Measurements from ENCODE around the gene TXN2. TPM values are rescaled to one million over a fixed set of nuclear protein-coding genes. Genes with fewer than 3 reads are reported as not detected.
A peak's percentile ranks its signal among the peaks of the same experiment; 100 is the strongest.
"Not testable (repeated sequence)": the region's sequence is repeated elsewhere in the genome, so short reads cannot be mapped to it uniquely, and the experiment has no call there.

Gene TXN2
- 22.0 and 30.3 TPM in 2 replicates for total RNA-seq

DNA sequence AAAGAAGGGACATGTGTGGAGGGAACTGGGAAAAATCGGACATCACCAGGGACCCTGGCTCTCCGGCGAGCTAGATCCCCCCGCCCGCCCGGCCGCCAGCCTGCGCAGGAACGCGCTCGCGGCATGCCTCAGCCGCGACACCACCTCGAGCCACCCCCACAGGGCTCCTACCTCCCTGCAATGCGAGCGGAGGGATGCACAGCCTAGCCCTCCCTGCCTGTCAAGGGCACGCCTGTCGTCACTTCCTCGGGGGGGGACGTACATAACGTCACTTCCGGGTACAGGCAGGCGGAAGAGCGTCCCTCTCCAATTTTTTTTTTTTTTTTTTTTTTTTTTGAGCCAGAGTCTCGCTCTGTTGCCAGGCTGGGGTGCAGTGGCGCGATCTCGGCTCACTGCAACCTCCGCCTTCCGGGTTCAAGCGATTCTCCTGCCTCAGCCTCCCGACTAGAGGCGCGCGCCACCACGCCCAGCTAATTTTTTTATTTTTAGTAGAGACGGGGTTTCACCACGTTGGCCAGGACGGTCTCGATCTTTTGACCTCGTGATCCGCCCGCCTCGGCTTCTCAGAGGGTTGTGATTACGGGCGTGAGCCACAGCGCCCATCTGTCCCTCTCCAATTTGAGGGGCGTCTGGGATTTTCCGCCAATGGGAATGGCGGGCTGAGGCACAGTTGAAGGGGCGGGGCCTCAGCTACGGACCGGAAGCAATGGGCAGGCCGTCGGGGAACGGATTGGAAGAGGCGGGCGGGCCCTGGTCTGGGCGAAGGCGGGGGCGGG is at the start of gene TXN2:
Gene TXN2, minus strand, starts transcription at position 248 of the 776 bp plus-strand sequence. CDS start 803 bp downstream, outside the sequence.
- DNase-seq: peak; percentile 97

DNA sequence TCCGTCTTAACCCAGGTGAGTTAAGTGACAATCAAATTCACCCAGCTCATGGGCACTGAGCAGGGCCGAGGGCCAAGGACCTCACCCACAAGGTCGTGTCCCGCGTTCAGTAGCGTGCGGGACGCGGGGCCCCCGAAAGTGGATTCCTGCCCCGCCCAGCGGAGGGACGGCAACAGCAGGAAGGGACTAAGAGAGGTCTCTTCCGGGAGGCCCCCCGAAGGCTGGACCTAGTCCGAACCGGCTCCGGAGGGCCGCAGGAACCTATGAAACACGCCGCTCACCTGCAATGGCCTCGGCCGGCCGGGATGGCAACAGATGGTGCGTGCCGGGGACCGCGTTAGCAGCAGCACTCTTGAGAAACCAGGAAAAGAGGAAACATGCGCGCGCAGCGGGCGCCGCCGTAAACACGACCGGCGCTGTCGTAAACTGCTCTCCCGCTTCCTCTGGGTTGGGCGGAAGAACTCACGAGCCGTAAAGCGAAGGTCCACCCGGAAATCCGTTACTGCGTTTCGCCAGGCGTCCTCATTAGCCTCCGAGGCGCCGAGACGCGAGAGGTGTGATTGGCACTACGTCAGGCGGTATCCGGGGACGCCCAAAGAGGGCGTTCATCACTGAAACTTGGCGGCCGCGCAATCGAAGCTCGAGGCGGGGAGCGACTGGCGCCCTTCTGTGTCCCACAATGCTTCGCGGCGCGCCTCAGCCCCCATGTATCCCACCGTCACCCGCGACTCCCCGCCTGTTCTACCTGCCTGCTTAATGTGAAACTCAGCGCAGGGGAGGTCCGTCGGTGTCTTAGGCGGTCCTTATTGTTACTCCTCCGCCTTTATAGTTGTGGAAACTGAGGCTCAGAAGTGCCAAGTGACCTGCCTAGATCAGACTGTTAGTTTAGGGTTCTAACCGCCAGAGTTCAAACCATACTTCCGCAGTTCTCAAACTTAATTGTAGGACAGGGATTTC is 47.6 kb upstream of the TXN2 start, which contains the start of gene EIF3D:
Gene EIF3D, minus strand, starts transcription at position 372 of the 957 bp plus-strand sequence. CDS start 3,045 bp downstream, outside the sequence.
- DNase-seq: peak; percentile 100

DNA sequence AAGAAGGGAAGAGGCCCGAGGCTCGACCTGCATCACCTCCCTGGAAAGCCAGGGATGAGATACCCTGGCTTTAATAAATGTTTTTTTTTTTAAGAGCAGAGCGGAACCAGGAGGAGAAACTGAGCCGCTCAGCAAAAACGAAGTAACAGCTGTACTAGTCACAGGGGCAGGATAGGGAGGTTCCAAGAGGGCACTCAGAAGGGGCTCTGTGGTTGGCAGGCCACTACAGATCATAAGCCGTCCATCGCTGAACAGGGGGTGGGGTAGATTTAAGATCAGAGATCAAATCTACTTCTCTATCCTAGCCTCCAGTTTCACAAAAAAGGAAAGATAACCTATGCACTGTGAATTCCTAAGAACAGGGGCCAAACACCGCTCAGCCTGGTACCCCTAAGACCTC is 46.9 kb upstream of the TXN2 start:
- DNase-seq: peak; percentile 56

- DNase-seq: no peak
These were observed 41.2 kb upstream of the TXN2 start for GRCh38 chr22:36522662-36523061.

GRCh38 chr22:36520423-36520822 is 39.0 kb upstream of the TXN2 start:
- no peak for DNase-seq

- not testable (repeated sequence) for DNase-seq
These were observed 38.5 kb upstream of the TXN2 start for GRCh38 chr22:36519906-36520305.

- DNase-seq: no peak
These were observed 33.3 kb upstream of the TXN2 start for GRCh38 chr22:36514766-36515165.

DNA sequence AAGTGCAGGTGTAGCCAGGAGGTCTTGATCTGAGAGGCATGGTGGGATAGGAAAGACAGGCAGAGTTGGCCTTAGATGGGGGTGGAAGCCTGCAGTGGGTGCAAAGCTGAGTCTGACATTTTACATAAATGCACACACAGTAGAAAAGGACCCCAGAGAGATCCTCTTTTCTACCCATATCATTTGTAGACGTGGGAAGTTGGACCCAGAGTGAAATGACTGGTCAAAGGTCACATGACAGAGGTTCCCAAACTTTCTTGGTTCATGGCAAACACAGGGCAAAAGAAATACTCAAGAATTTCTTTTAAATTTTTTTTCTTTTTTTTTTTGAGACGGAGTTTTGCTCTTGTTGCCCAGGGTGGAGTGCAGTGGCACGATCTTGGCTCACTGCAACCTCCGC is 31.6 kb upstream of the TXN2 start:
- DNase-seq: no peak

- DNase-seq: no peak
These were observed 30.9 kb upstream of the TXN2 start for GRCh38 chr22:36512333-36512732.

- DNase-seq: peak; percentile 72
These were observed 29.8 kb upstream of the TXN2 start for GRCh38 chr22:36510966-36511881.

DNA sequence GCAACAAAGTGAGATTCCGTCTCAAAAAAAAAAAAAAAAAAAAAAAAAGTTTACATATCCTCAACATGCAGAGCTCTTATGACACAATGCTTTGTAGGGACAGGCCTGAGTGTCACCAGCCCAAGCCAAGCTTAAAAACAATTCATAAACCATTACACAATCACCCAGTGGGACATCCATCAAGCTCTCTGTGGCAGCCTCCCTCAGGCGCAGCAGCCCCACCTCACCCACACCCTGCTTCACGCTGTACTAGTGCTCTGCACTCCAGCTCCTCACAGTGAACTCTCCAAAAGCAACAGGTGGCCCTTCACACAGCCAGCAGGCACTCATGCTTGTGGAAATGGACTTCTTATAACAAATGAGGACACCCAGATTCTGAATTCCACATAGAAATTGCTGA is 28.9 kb upstream of the TXN2 start:
- no peak for DNase-seq

DNA sequence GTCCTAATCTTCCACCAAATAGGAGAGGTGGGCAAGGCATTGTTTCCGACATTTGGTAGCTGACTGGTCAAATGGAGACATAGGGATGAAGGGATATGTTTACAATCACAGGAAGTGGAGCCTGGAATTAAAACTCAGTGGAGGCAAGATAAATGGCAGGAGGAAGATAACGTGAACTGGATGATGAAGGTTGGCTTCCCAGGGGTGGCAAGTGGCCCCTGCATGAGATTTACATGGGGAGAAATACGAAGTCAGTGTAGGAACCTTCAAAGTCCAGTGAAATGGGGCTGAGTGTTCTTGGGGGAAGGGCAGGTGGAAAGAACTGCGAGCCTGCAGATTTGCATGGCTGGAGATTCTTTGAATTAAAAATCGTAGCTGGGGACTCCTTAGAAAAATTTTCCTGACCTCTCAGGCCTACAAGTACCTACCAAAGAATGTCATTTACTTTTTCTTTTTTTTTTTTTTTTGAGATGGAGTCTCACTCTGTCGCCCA is 26.1 kb upstream of the TXN2 start:
- no peak for DNase-seq

GRCh38 chr22:36506637-36507517 is 25.4 kb upstream of the TXN2 start, which contains the start of gene FOXRED2:
Gene FOXRED2 (minus strand): TSS chr22:36507040. CDS start chr22:36506422, 618 bp downstream.
- peak; percentile 90 for DNase-seq

DNA sequence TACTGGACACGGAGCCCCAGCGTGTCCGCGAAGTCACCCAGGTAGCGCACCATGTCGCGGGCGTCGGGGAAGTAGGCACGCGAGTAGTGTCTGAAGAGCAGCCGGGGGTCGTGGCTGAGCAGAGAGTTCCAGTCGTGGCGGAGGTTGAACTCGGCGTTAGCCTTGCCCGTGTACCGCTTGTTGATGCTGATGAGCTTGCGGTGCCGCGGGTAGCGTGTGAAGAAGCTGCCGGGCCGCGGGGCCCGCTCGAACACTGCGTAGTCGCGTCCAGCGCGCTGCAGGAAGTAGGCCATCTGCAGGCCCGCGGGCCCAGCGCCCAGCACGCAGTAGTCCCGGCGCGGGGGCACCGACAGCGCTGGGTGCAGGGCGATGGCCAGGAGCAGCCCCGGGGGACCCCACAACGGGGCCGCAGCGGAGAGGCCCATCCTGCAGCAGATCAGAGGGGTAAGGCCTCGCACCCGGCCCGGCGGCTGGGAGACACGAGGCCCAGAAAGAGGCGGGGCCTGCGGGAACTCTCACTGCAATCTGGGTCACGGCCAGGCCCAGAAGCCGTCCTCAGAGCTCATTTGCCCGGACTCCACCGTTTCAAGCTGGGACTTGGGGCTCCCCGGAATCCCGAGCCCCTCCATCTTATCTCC is 24.7 kb upstream of the TXN2 start:
- DNase-seq: no peak

DNA sequence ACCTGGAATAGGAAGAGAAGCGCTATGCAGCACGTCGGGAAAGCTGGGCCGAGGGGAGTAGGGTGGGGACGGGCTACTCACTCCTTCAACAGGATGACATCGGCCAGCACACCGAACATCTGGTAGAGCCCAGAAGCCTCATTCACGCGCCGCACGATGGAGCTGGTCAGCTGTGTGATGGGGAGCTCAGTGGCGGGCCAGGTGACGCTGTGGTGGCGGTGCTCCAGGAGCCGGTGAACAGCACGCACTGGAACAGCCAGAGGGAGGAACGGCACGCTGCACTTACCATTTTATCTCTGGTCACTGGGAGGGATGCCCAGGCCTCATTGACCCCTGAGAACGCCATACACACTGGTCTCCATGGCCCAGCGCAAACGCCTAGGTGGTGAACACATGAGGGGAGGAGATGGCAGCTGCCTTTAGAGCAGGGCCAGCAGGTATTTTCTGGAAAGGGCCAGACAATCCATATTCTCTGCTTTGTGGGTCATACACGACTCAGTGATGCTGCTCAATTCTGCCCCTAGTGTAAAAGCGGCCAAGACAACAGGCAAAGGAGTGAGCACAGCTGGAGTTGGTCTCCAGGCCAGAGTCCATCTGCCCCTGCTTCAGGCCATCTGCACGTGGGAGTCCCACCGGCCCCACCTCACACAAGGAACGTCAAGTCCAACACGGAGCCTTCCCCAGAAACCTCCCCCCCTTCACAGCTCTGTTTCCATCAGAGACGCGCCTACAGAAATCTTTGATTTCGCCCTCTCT is 16.6 kb upstream of the TXN2 start:
- no peak for DNase-seq

- DNase-seq: no peak
These were observed 12.3 kb upstream of the TXN2 start for GRCh38 chr22:36493690-36494110.

- DNase-seq: no peak
These were observed 10.7 kb upstream of the TXN2 start for GRCh38 chr22:36492109-36492508.

GRCh38 chr22:36491155-36491554 is 9.7 kb upstream of the TXN2 start:
- DNase-seq: no peak

GRCh38 chr22:36486619-36487384 is 5.4 kb upstream of the TXN2 start:
- peak; percentile 77 for DNase-seq

Measured in dermis blood vessel endothelial cell (primary cell).